HepG2 (cell line): ENCODE results near the gene CCT5. TPM values are rescaled to one million over a fixed set of nuclear protein-coding genes. Genes with fewer than 3 reads are reported as not detected.

Experiments used
- ATAC-seq: fragments of 200-7000 bp; cut with Tn5 transposase; 3 replicates; pipeline ENCODE4 v1.9.1; 2020; ENCODE audit warnings: mild to moderate bottlenecking, moderate library complexity
- BruUV-seq: library from RNA; stranded (reverse); fragments of 400-500 nt; replicated peaks from 2 replicates; lab custom pipeline; 2021; lab: Mats Ljungman, UMichigan
- CTCF ChIA-PET: fragments of 300-600 bp; formaldehyde crosslinking; extraction: SDS; loops from one replicate; lab custom pipeline; 2021; ENCODE audit warnings: low total read pairs, inconsistent platforms, low intra/inter-chr PET ratio; lab: Yijun Ruan, JAX
- POLR2A ChIA-PET: fragments of 350-600 bp; sonication (Branson Sonifier 250); formaldehyde crosslinking; loops from one replicate; lab custom pipeline; 2020; ENCODE audit warnings: antibody characterized with exemption, inconsistent platforms; lab: Yijun Ruan, JAX
- DNase-seq: peaks from one replicate; pipeline ENCODE4 v3.0.0-alpha.2; 2015; ENCODE audit warnings: low spot score
- FAIRE-seq: peaks from 3 replicates; lab custom pipeline; 2011; peaks lifted over from hg19 to GRCh38; lab: Jason Lieb, UNC
- H2AFZ ChIP-seq: one replicate; pipeline ENCODE4 v1.6.1; 2011; ENCODE audit warnings: low read length, inconsistent platforms
- H3K27ac ChIP-seq: fragments of 300-600 bp; 3 replicates; pipeline ENCODE4 v1.8.0; 2011; ENCODE audit warnings: mixed run types, mild to moderate bottlenecking, mixed read lengths, low read length, inconsistent platforms; ENCODE audit not compliant: insufficient read depth; ENCODE audit errors: extremely low read length
- H3K27me3 ChIP-seq, 2 experiments: fragments of 200-600 bp in 1 of 2; 2 replicates in 1 of 2; 3 replicates in 1 of 2; pipeline versions ENCODE4 v1.6.0 to v1.8.0; 2011; ENCODE audit warnings: low read length in 2 of 2, mild to moderate bottlenecking in 2 of 2, moderate library complexity in 2 of 2, inconsistent platforms in 1 of 2; ENCODE audit not compliant: insufficient read depth in 2 of 2, control insufficient read depth in 1 of 2
- H3K36me3 ChIP-seq, 2 experiments: fragments of 200-600 bp in 1 of 2; replicated peaks in 1 of 2; 2 replicates in 1 of 2; 3 replicates in 1 of 2; pipeline versions ENCODE4 v1.5.1 to v1.8.0; 2011; ENCODE audit warnings: low read length in 2 of 2, inconsistent platforms in 1 of 2; ENCODE audit not compliant: insufficient read depth in 2 of 2, control insufficient read depth in 1 of 2
- H3K4me1 ChIP-seq: 2 replicates; pipeline ENCODE4 v1.5.1; 2012; ENCODE audit warnings: low read length, inconsistent platforms; ENCODE audit not compliant: insufficient read depth
- H3K4me2 ChIP-seq: 2 replicates; pipeline ENCODE4 v1.6.0; 2011; ENCODE audit warnings: low read depth, low read length, inconsistent platforms
- H3K4me3 ChIP-seq, 3 experiments: fragments of 200-600 bp in 1 of 3; sonication (generic), shearing (Covaris generic) in 1 of 3; replicated peaks in 1 of 3; 2 replicates each; pipeline ENCODE4 v1.5.1; 2011 to 2016; ENCODE audit warnings: low read length in 3 of 3, inconsistent platforms in 2 of 3, low read depth in 2 of 3, mild to moderate bottlenecking in 2 of 3, control low read depth in 1 of 3, mixed read lengths in 1 of 3; ENCODE audit not compliant: insufficient read depth in 1 of 3
- H3K79me2 ChIP-seq: one replicate; pipeline ENCODE4 v1.6.1; 2011; ENCODE audit warnings: low read length, inconsistent platforms; ENCODE audit not compliant: insufficient read depth
- H3K9ac ChIP-seq: 2 replicates; pipeline ENCODE4 v1.6.0; 2011; ENCODE audit warnings: mild to moderate bottlenecking, low read depth, low read length, inconsistent platforms; ENCODE audit not compliant: insufficient read depth
- H3K9me3 ChIP-seq: 2 replicates; pipeline ENCODE4 v1.5.1; 2012; ENCODE audit warnings: mild to moderate bottlenecking, low read length
- H4K20me1 ChIP-seq: 2 replicates; pipeline ENCODE4 v1.6.0; 2011; ENCODE audit warnings: inconsistent platforms, mild to moderate bottlenecking, low read length, moderate library complexity; ENCODE audit not compliant: insufficient read depth
- MBNL3 ChIP-seq: fragments of 250-450 bp; sonication (Bioruptor Pico); conservative IDR thresholded peaks from 2 replicates; pipeline ENCODE4 v1.8.0; 2022; ENCODE audit warnings: mild to moderate bottlenecking, inconsistent platforms
- SRY ChIP-seq: sonication (generic); formaldehyde crosslinking; IDR thresholded peaks from 2 replicates; pipeline ENCODE4 v1.8.0; 2022; ENCODE audit warnings: mild to moderate bottlenecking, missing genetic modification reagents
- WGBS: methylation state at CpG from one replicate; pipeline ENCODE4 v1.1.6; 2017; ENCODE audit warnings: low lambda C conversion rate; 5-methylcytosine and 5-hydroxymethylcytosine counted together
- in situ Hi-C: cut with HindIII; loops from 2 replicates; pipeline ENCODE4 v1.10.0; 2017; ENCODE audit warnings: low pct_unique_long_range_greater_than_20kb; ENCODE audit not compliant: extremely low pct_ligation_motif_present
- intact Hi-C: fragments of 100-400 bp; cut with micrococcal nuclease; formaldehyde crosslinking; loops from one replicate; pipeline ENCODE4 v1.10.0; 2022; ENCODE audit not compliant: unreplicated experiment
- polyA plus RNA-seq, 8 experiments: library from polyadenylated mRNA; depleted of rRNA in 3 of 8; stranded (reverse) in 7 of 8; unstranded in 1 of 8; fragments of >200 nt; fragmentation: Illumina TruSeq in 4 of 8; extraction: Trizol in 4 of 8; gene quantifications; 2 replicates each; pipeline versions ENCODE4 v1.2.1 to v1.2.3, GENCODE V29; 2011 to 2016; ENCODE audit warnings: low read depth in 4 of 8, missing spikeins in 1 of 8, mixed read lengths in 1 of 8; ENCODE audit not compliant: insufficient read depth in 1 of 8
- total RNA-seq, 5 experiments: library from RNA; depleted of rRNA; stranded (reverse); fragments of >200 nt; fragmentation: Illumina TruSeq; extraction: Trizol; gene quantifications; 2 replicates each; pipeline ENCODE4 v1.2.3, GENCODE V29; 2016; ENCODE audit warnings: low read depth in 1 of 5
- TF ChIP-seq, protein P1 (sequence below): sonication (generic); formaldehyde crosslinking; IDR thresholded peaks from one replicate; pipeline ENCODE4 v1.5.1; 2020; ENCODE audit warnings: mild to moderate bottlenecking, missing genetic modification reagents; ENCODE audit errors: not compliant biosample characterization
- TF ChIP-seq, protein P2 (sequence below): sonication (generic); formaldehyde crosslinking; IDR thresholded peaks from 2 replicates; pipeline ENCODE4 v1.5.0; 2020; ENCODE audit warnings: mild to moderate bottlenecking, missing genetic modification reagents

CCT5 gene
- total and polyA plus RNA-seq, 2 of the 13 experiments (the other 11 are each of a cell fraction or from before 2014, with no cell fraction given), result 319 to 708 TPM

- Histone ChIP-seq H3K9ac (no peak overlapping the region), H2AFZ (no peak overlapping the region), H3K27ac (no peak overlapping the region), H3K4me3 (no peak overlapping the region), H4K20me1 (no peaks in the 10 kb centered on the region), H3K4me1 (peaks cover 27% of the 10 kb centered on the region), H3K9me3 (no peaks in the 10 kb centered on the region), H3K79me2 (peaks cover 2% of the 10 kb centered on the region), H3K36me3 (0 out of 5 replicates have a peak, but pooled peaks cover 0 to 3% of the 10 kb centered on the region in 2 experiments), H3K4me2 (no peak overlapping the region), H3K27me3 (no peaks in the 10 kb centered on the region)
- in situ Hi-C loops, result no loop called here
- WGBS, result 96% methylated on average over 1 of the region's 1 CpG
- intact Hi-C loops, result no loop called here
- ChIA-PET CTCF (no interaction called here), POLR2A (no interaction called here)
- DNase-seq (no peak), ATAC-seq (no peak), FAIRE-seq (no peak)
- no TSS peak for BruUV-seq
- TF ChIP-seq, protein P1, sequence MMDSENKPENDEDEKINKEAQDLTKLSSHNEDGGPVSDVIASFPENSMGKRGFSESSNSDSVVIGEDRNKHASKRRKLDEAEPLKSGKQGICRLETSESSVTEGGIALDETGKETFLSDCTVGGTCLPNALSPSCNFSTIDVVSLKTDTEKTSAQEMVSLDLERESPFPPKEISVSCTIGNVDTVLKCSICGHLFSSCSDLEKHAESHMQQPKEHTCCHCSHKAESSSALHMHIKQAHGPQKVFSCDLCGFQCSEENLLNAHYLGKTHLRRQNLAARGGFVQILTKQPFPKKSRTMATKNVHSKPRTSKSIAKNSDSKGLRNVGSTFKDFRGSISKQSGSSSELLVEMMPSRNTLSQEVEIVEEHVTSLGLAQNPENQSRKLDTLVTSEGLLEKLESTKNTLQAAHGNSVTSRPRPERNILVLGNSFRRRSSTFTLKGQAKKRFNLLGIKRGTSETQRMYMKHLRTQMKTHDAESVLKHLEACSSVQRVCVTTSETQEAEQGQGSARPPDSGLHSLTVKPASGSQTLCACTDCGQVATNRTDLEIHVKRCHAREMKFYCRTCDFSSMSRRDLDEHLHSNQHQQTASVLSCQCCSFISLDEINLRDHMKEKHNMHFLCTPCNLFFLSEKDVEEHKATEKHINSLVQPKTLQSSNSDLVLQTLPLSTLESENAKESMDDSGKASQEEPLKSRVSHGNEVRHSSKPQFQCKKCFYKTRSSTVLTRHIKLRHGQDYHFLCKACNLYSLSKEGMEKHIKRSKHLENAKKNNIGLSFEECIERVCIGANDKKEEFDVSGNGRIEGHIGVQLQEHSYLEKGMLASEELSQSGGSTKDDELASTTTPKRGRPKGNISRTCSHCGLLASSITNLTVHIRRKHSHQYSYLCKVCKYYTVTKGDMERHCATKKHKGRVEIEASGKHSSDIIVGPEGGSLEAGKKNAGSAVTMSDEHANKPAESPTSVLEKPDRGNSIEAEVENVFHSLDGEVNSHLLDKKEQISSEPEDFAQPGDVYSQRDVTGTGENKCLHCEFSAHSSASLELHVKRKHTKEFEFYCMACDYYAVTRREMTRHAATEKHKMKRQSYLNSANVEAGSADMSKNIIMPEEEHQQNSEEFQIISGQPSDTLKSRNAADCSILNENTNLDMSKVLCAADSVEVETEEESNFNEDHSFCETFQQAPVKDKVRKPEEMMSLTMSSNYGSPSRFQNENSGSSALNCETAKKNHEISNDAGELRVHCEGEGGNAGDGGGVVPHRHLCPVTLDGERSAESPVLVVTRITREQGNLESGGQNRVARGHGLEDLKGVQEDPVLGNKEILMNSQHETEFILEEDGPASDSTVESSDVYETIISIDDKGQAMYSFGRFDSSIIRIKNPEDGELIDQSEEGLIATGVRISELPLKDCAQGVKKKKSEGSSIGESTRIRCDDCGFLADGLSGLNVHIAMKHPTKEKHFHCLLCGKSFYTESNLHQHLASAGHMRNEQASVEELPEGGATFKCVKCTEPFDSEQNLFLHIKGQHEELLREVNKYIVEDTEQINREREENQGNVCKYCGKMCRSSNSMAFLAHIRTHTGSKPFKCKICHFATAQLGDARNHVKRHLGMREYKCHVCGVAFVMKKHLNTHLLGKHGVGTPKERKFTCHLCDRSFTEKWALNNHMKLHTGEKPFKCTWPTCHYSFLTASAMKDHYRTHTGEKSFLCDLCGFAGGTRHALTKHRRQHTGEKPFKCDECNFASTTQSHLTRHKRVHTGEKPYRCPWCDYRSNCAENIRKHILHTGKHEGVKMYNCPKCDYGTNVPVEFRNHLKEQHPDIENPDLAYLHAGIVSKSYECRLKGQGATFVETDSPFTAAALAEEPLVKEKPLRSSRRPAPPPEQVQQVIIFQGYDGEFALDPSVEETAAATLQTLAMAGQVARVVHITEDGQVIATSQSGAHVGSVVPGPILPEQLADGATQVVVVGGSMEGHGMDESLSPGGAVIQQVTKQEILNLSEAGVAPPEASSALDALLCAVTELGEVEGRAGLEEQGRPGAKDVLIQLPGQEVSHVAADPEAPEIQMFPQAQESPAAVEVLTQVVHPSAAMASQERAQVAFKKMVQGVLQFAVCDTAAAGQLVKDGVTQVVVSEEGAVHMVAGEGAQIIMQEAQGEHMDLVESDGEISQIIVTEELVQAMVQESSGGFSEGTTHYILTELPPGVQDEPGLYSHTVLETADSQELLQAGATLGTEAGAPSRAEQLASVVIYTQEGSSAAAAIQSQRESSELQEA (CRISPR knock-in tag), result no peak
- TF ChIP-seq SRY (CRISPR knock-in tag) (no peak), MBNL3 (no peak)
- TF ChIP-seq, protein P2, sequence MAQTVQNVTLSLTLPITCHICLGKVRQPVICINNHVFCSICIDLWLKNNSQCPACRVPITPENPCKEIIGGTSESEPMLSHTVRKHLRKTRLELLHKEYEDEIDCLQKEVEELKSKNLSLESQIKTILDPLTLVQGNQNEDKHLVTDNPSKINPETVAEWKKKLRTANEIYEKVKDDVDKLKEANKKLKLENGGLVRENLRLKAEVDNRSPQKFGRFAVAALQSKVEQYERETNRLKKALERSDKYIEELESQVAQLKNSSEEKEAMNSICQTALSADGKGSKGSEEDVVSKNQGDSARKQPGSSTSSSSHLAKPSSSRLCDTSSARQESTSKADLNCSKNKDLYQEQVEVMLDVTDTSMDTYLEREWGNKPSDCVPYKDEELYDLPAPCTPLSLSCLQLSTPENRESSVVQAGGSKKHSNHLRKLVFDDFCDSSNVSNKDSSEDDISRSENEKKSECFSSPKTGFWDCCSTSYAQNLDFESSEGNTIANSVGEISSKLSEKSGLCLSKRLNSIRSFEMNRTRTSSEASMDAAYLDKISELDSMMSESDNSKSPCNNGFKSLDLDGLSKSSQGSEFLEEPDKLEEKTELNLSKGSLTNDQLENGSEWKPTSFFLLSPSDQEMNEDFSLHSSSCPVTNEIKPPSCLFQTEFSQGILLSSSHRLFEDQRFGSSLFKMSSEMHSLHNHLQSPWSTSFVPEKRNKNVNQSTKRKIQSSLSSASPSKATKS, result no peak
Observed at GRCh38 chr5:10243660-10244240, 6.3 kb upstream of the CCT5 start.
